Epithelial cell of proximal tubule (primary cell): Measurements from ENCODE around the gene STAP2. TPM values are rescaled to one million over a fixed set of nuclear protein-coding genes. Genes with fewer than 3 reads are reported as not detected.

Experiments used
- DNase-seq: peaks from one replicate; pipeline ENCODE4 v3.0.0-alpha.2; 2011; ENCODE audit warnings: low read depth
- H3K4me3 ChIP-seq: 2 replicates; pipeline ENCODE4 v1.5.1; 2011; ENCODE audit warnings: low read depth, mild to moderate bottlenecking, low read length
- CTCF ChIP-seq: conservative IDR thresholded peaks from 2 replicates; pipeline ENCODE4 v1.5.1; 2012; ENCODE audit warnings: low read depth, mild to moderate bottlenecking, low read length
- total RNA-seq: library from RNA; depleted of rRNA; stranded (reverse); fragments of >200 nt; gene quantifications from 2 replicates; pipeline ENCODE4 v1.2.3, GENCODE V29; 2015

STAP2 gene
- total RNA-seq, 1 donor from 2014 or later, result 49.2 TPM

GRCh38 chr19:4324228-4324627, 14.4 kb downstream of the STAP2 start:
- no peak for TF ChIP-seq CTCF
- H3K4me3 ChIP-seq, result no peak overlapping the region
- DNase-seq, result no peak

GRCh38 chr19:4323692-4324091, 14.9 kb downstream of the STAP2 start:
- TF ChIP-seq CTCF, result no peak
- DNase-seq, result no peak
- H3K4me3 ChIP-seq, result no peak overlapping the region

- H3K4me3 ChIP-seq, result no peak overlapping the region
These were observed 15.5 kb downstream of the STAP2 start for GRCh38 chr19:4322942-4323665.

GRCh38 chr19:4320419-4320818, 18.2 kb downstream of the STAP2 start:
- TF ChIP-seq CTCF, result no peak
- no peak overlapping the region for H3K4me3 ChIP-seq
- no peak for DNase-seq

More at GRCh38 chr19:4322942-4323665, 15.5 kb downstream of the STAP2 start:
- no peak for TF ChIP-seq CTCF
- no peak for DNase-seq

GRCh38 chr19:4319067-4319718, 19.4 kb downstream of the STAP2 start:
- DNase-seq, result no peak
- no peak overlapping the region for H3K4me3 ChIP-seq
- no peak for TF ChIP-seq CTCF

- no peak overlapping the region for H3K4me3 ChIP-seq
- no peak for TF ChIP-seq CTCF
- no peak for DNase-seq
These were observed 20.2 kb downstream of the STAP2 start for GRCh38 chr19:4318460-4318859.
